GM19467 (cell line): ENCODE results near the gene BRME1.

ENCODE experiments used
- ATAC-seq: cut with Tn5 transposase; IDR thresholded peaks from one replicate; pipeline ENCODE4 v1.9.1; 2021; ENCODE audit warnings: mild to moderate bottlenecking, moderate library complexity; ENCODE audit not compliant: unreplicated experiment

BRME1 gene

DNA sequence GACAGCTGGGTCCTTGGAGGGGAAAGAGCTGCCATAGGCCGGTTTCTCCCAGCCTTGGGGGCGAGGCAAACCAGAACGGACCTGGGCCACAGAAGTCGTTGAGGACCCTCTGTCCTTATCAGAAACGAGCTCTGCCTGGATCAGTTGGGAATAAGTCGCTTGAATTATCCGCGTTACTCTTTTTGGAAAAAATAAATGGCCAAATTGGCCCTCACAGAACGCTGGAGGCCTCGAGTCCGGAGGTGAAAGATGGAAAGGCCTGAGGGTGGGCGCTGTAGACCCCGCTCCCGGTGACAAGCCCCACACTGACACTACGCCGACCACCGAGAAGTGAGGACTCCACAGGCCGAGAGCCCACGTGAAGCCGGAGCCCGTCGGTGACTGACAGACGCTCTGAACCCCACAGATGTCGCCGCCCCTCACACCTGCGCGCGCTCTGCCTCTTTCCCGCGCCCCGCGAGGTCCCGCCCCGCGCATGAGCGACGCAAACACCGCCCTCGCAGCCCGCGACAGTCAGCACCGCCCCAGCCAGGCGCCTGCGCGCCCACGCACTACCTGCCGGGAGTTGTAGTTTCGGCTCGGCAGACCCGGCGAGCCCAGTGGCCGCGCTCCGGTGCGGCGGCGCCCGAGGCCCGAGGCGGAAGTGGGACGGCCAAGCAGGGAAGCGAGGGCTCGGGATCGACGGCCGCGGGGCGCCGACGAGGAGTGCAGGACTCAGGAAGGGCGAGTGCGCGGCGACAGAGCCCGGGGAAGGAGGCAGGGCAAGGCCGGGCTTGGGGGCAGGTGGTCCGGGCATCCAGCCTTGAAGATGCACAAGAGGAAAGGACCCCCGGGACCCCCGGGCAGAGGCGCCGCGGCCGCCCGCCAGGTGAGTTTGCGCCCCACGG is at the start of gene BRME1, which contains the start of gene CC2D1A:
TSS of gene BRME1 (minus strand) at position 484 of the 887 bp plus-strand sequence. CDS start 1,225 bp downstream, outside the sequence.
TSS of gene CC2D1A (plus strand) at position 568 of the 887 bp plus-strand sequence. CDS start at position 809, 241 bp downstream.
- peak; percentile 89 for ATAC-seq

DNA sequence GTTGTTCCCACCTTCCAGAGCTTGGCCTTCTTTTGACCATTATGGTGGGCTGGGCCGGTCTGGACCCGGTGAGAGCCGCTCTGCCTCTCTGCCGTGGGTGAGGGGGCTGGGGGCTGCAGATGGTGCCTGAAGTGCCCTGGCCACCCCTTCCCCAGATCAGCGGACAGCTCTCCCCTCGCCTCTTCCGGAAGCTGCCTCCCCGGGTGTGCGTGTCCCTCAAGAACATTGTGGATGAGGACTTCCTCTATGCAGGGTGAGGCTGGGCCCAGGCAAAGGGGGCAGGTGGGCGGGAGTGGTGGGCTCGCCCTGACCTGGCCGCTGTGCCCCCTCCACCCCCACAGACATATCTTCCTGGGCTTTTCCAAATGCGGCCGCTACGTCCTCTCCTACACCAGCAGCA is 48.3 kb upstream of the BRME1 start:
- no peak for ATAC-seq

DNA sequence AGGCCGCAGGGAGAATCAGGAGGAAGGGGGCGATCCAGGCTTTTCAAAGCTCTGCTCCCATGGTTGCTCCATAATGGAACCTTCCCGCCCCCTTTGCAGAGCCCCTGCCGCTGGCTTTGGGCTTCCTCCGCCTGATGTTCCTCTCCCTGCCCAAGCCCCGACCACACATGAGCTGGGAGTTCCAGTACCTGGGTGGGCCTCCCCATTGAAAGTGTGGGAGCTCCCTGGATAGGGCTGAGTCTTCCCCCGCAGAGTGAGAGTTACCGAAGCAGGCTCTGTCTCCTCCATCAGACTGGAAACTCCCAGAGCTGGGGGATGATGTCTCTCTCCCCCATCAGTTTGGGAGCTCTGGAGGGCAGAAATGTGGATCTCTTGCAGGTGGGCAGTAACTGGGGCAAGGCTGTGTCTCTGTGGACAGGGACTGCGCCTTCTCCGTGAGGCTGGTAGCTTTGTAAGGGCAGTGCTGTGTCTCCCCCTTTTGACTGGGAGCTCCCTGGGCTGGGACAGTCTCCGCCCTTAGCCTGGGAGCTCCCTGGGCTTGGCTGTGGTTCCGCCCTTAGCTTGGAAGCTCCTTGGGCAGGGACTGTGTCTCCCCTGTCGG is 47.1 kb upstream of the BRME1 start:
- no peak for ATAC-seq

DNA sequence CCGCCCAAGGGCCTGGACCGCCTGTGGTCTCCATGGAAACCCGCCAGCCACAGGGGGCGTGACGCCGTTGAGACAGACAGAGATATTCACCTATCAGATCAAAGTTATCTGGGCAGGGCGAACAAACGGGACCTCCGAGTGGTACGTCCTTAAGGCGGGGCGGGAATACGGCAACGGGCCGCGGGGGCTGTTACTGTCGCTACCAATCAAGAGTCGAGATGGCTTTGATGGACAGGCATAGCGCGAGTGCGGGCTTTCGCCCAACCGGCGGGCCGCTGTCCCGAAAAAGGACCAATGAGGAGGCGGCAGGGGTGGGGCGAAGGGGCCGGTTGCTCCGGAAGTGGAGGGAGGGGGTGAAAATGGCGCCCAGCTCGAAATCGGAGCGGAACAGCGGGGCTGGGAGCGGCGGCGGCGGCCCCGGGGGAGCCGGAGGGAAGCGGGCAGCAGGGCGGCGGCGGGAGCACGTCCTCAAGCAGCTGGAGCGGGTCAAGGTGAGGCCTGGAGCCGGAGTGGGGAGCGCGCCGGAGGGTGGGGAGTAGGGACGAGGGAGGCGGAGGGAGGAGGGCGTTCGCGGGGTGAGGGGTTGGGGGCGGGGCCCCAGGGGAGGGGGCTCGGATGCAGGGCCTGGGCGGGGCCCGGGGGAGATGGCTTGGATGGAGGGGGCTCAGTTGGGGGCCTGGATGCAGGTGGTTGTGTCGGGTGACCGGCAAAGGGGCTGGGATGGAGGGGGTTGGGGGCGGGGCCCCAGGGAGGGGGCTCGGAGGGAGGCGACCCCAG is 46.4 kb upstream of the BRME1 start, which contains the start of gene DCAF15:
TSS of gene DCAF15 (plus strand) at position 356 of the 777 bp plus-strand sequence. CDS start at position 360, 4 bp downstream.
- peak; percentile 97 for ATAC-seq

DNA sequence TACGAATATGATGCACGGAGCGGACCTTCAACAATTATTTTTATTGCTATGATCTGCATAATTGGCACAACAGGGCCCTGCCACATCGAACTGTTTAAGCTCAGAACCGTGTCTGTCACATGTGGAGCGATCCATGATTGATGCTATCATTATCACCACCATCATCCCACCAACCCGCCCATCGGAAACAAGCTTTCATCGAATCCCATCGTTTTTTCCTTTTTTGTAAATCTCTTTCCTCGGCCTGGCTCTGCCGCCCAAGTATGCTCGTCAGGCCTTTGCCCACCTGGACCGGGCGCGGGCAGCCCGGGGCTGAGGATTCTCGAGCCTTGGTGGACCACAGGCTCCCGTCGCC is 45.9 kb upstream of the BRME1 start:
- peak; percentile 6 for ATAC-seq

DNA sequence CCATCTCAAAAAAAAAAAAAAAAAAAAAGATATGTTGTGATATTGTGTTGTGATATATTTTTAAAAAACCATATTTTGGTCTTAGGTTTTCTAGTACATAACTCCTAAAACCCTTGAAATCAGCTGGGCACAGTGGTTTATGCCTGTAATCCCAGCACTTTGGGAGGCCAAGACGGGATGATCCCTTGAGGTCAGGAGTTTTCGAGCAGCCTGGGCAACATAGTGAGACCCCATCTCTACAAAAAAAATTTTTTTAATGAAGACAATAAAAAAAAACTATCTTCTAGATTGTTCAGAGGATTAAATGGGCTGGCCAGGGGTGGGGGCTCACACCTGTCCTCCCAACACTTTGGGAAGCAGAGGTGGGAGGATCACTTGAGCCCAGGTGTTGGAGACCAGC is 45.1 kb upstream of the BRME1 start:
- no peak for ATAC-seq

DNA sequence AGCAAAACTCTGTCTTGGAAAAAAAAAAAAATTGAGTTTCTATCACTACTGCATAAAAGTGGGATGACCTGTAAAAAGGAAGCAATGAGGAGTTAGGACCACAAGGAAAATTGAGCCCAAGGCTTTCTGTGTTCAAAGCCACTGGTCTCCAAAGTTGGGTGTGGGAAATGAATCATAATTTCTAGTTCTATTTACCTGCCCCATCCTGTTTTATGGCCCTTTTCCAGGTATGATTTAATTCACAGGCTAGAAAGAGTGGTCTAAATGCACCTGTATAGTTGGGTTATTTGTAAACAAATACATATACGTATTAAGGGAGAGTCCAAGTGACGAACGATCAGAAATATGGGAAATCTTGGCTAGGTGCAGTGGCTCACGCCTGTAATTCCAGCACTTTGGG is 40.5 kb upstream of the BRME1 start:
- ATAC-seq: no peak

DNA sequence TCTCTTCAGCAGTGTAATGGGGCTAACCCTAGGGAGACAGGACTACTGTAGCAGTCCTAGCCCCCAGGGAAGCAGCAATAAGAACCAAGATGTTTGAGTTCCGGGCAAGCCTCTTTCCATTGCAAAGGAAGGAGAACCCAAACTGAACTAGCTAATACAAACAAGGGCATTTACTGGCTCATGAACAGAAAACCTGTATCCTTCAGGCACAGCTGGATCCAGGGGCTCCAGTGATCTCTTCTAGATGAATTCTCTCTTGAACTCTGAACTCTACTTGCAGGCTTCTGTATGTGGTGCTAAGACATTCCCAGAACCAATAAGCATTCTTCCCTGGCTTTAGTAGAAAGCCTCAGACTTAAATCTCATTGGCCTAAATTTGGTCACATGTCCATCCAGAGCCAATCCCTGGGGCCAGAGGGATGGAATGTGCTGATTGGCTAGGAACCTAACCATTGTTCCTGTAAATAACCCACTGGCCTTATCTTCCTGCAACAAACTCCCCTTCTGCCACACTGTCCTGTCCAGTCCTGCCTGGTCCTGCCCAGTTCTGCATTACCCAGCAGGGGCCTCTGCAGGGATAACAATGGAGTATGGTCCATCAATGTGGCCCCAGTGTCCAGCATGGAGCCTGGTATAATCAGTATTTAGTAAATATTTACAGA is 36.2 kb upstream of the BRME1 start:
- ATAC-seq: no peak

DNA sequence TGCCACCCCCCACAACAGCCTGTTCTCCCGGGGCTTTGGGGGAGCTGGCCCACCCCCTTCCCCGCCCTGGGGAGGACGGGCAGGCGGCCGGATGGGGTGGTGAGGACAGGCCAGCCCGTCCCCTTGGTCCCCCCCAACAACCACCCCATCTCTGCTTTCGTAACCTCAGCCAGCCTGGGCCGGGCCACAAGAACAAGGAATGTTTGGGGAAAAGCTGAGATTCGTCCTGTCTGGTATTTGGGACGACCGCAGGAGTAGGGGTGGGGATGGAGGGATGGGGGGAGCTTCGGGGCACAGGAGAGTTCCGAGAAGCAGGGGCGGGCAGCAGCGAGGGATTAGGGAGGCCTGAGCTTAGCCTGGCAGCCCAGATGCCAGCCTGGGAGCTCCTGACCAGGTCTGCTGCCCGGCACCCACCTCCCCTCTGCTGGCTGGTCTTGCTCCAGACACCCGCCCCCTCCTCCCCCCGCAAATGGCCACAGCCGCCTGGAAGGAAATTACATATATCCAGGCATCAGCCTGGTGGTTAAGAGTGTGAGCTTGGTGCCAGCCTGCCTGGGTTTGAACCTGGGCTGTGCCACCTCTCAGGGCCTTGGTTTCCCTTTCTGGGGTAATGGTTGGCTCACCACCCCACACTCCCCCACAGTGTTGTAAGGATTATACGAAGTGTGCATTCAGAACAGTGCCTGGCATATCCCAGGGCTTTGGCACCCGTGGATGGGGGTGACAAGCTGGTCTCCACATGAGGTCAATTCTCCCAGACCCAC is 32.6 kb upstream of the BRME1 start, which contains the start of gene PODNL1:
TSS of gene PODNL1 (minus strand) at position 117 of the 764 bp plus-strand sequence. CDS start 236 bp downstream, outside the sequence.
- no peak for ATAC-seq

DNA sequence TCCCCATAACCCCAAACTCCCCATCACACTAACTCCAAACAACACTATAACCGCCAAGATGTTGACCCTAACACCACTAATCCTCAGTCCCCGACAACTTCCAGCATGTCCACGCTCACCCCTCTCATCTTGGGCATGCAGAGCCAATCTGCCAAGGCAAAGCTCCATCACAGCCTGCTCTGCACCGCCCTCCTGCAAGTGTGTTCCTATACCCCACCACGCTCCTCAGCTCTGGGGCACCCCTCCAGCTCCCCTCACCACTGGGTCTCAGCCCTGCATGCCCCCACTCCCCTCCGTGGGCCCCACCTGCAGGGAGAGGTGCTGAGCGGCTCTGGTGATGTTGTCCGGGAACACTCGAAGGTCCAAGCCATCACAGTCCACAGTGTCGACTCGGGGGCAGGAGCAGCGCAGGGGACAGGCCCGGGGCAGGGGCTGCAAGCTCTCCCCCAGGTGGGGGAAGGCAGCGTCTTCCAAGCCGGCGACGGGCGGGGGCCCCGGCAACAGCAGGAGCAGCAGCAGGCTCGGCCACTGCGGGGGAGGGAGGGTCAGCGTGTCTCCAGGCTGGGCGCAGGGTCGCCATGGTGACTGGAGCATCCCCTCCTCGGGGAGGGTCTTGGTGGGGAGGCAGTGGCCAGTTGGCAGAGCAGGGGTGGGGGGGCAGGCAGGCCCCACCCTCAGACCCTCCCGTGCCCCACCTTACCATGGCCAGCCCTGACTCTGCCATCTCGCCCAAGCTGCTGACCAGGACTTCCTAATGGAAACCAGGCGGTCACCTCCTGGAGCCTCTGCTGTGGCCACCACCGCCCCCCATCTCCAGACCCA is 31.8 kb upstream of the BRME1 start:
- no peak for ATAC-seq

DNA sequence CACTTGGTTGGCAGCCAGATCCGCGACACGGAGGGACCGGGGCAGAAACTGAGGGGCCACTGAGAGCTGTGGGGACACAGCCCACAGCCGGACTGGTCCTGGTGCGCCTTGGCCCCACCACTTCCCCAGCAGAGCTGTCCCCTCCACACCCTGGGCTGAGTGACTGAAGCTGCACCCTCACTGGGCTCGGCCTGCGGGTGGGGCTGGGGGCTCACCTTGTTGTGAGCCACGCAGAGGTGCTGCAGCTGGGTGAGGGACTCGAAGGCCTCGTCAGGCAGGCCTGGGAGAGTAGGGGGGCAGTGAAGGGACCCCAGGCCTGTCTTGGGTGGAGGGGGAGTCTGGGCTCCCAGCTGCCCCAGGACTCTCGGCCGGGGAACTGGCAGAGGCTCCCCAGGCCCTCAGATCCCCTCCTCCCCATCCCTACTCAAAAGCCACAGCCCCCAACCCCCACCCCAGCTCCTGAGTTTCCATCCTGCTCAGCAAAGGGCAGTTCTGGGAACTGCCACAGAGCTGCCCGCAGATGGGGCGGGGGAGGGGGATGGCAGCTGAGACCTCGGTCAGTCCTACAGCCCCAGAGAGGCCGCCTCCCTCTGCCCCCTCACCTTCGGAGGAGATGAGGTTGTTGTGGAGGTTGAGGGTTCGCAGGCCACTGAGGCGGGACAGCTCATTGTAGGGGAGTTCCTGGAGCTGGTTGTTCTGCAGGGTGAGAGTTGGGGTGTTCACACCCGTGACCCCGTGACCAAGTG is 30.0 kb upstream of the BRME1 start:
- no peak for ATAC-seq

DNA sequence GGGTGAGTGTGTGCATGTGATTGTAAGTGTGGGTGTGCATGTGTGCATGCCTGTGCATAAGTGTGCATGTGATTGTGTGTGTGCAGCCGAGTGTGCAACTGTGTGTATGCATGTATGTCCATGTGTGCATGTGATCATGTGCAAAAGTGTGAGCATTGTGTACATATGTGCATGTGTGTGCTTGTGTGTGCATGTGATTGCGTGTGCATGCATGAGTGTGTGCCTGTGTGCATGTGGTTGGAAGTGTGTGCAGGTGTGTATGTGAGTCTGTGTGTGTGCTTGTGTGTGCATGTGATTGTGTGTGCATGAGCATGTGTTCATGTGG is 28.8 kb upstream of the BRME1 start:
- ATAC-seq: no peak

DNA sequence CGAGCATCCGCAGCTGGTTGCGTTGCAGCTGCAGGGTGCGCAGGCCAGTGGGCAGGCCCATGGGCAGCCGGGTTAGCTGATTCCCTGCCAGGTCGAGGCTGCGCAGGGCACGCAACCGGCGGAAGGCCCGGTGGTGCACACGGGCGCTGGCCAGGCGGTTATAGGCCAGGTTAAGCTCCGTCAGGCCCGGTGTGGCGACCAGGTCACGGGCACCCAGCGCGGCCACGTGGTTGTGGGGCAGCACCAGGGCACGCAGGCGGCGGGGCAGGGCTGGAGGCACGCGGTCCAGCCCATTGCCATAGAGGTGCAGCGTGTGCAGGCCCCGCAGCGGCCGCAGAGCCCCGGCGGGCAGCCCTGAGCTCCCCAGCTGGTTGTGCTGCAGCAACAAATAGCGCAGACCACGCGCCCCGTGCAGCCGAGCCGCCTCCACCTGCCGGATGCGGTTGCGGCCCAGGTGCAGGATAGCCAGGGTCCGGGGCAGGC is 27.0 kb upstream of the BRME1 start:
- ATAC-seq: no peak

DNA sequence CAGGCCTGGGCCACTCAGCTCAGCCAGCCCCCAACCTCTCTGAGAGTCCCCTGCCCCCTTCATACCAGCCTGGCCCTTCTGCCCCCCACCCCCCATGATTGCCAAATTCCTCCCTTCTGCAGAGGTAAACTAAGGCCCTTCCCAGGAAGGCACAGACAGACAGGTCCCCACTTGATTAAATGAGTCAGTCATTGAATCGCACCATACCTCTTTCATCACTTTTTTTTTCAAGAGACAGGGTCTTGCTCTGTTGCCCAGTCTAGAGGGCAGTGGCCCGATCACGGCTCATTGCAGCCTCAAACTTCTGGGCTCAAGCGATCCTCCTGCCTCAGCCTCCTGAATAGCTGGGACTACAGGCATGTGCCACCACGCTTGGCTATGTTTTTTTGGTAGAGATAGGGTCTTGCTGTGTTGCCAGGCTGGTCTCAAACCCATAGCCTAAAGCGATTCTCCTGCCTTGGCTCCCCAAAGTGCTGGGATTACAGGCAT is 26.3 kb upstream of the BRME1 start:
- no peak for ATAC-seq

DNA sequence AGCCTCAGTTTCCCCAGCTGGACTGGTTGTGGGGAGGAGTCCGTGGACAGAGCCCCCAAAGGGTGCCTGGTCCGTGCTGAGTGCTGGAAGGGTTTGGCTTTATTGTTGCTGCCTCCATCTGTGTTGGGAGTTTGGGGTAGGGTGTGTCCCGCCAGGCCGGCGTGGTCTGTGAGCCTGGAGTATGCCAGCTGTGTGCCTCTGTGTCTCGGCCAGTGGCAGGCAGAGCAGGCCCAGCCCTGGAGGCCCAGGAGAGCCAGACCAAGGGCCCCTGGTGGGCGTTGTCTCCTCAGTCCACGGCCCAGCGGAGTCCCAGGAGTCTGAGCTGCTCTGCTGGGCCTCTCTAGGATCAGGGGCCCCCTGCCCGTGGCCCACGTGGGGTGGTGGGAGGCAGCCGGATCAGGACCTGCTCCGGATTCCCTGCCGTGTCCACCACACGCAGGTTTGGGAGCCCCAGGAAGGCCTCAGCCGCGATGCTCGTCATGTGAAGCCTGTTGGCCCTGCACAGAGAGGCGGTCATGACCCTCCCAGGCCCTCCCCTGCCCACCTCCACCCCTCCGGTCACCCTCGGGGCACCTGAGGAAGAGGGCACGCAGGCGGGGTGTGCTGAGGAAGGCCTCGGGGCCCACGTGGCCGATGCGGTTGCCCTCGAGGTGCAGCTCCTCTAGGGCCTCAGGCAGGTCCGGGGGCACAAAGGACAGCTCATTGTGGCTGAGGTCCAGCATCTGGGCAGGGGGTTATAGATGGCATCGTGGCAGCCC is 25.7 kb upstream of the BRME1 start:
- no peak for ATAC-seq

DNA sequence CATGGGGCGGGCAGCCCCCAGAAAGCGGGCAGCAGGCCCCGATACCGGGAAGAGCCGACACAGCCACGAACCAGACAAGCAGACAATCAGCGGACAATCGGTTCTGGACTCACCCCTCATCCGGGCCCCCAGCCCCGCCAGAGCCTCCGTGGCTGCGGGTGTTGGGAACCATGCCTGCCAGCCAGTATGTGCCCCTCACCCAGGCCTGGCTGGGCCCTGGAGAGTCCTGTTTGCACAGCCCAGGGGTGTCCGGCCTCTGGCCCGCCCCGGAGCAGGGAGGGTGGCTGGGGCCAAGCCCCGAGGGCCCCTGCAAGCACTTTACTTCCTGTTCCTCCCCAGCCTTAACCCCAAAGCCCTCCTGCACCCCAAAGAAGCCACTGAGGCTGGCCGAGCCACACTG is 24.5 kb upstream of the BRME1 start:
- ATAC-seq: no peak

DNA sequence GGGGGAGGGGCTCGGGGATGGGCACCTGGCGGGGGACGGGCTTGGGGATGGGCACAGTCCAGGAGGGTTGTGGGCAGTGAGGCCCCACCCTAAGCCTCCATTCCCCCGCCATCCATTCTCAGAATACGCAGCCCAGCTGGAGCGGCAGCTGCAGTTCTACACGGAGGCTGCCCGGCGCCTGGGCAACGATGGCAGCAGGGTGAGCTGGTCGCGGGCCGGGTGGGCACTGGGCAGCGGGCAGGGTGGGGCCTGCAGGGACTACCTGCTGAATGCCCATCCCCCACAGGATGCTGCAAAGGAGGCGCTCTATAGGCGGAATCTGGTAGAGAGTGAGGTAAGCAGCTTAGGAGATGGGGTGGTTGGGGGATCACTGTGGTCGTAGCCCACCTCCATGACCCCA is 24.0 kb upstream of the BRME1 start:
- ATAC-seq: no peak

DNA sequence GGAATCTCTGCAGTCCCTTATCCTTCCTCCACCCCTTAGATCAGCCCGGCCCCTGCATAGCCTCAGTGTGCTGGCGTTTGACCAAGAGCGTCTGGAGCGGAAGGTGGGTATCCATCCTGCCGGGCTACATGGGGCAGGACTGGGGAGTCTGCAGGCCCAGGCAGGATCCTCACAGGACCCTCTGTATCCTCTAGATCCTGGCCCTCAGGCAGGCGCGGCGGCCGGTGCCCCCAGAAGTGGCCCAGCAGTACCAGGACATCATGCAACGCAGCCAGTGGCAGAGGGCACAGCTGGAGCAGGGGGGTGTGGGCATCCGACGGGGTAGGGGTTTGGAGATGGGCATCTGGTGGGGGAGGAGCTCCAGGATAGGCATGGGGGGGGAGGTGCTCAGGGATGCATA is 23.4 kb upstream of the BRME1 start:
- ATAC-seq: no peak
